A549 (cell line): ENCODE data around the gene FER1L5. TPM values are rescaled to one million over a fixed set of nuclear protein-coding genes. Genes with fewer than 3 reads are reported as not detected.

Experiments used
- ATAC-seq, 2 experiments: fragments of 200-7000 bp in 1 of 2; fragments of >200 bp in 1 of 2; cut with Nextera tagmentation in 1 of 2; cut with Tn5 transposase in 1 of 2; 3 replicates each; pipeline versions ENCODE4 v1.8.0 to v1.9.1; 2018 to 2020; ENCODE audit warnings: mild to moderate bottlenecking in 1 of 2, moderate library complexity in 1 of 2
- CTCF ChIA-PET: fragments of 300-600 bp; sonication (Branson Sonifier 250); formaldehyde crosslinking; extraction: SDS; loops from one replicate; lab custom pipeline; 2021; ENCODE audit warnings: antibody characterized with exemption, inconsistent platforms; lab: Yijun Ruan, JAX
- POLR2A ChIA-PET: fragments of 350-600 bp; formaldehyde crosslinking; extraction: SDS; loops from one replicate; lab custom pipeline; 2021; ENCODE audit warnings: antibody characterized with exemption, inconsistent platforms; lab: Yijun Ruan, JAX
- DNase-seq, 2 experiments: peaks; one replicate each; pipeline versions ENCODE4 v3.0.0 to v3.0.0-alpha.2; 2011 to 2016; ENCODE audit warnings: low read depth in 1 of 2, low spot score in 1 of 2
- FAIRE-seq: peaks from 2 replicates; lab custom pipeline; 2011; peaks lifted over from hg19 to GRCh38; lab: Jason Lieb, UNC
- H3K27ac ChIP-seq, 2 experiments: fragments of >200 bp; sonication (Bioruptor Twin); formaldehyde crosslinking; 3 replicates each; pipeline ENCODE4 v1.5.1; 2016 to 2017
- H3K4me1 ChIP-seq: fragments of >200 bp; sonication (Bioruptor Twin); formaldehyde crosslinking; 3 replicates; pipeline ENCODE4 v1.6.1; 2016
- H3K4me2 ChIP-seq: fragments of >200 bp; sonication (Bioruptor Twin); formaldehyde crosslinking; 3 replicates; pipeline ENCODE4 v1.6.1; 2016
- H3K4me3 ChIP-seq: fragments of >200 bp; sonication (Bioruptor Twin); formaldehyde crosslinking; 3 replicates; pipeline ENCODE4 v1.5.1; 2016
- H3K9me3 ChIP-seq: fragments of >200 bp; sonication (Bioruptor Twin); formaldehyde crosslinking; 3 replicates; pipeline ENCODE4 v1.6.1; 2016
- EHF ChIP-seq: fragments of 250-450 bp; sonication (Bioruptor Pico); IDR thresholded peaks from 2 replicates; pipeline ENCODE4 v1.5.0; 2020; ENCODE audit warnings: mild to moderate bottlenecking
- ESRRA ChIP-seq: fragments of 150-350 bp; IDR thresholded peaks from 2 replicates; pipeline ENCODE4 v1.6.1; 2014; ENCODE audit warnings: mild to moderate bottlenecking, low read length, borderline replicate concordance
- HEYL ChIP-seq: fragments of 250-450 bp; sonication (Bioruptor Pico); IDR thresholded peaks from 2 replicates; pipeline ENCODE4 v1.8.0; 2021; ENCODE audit warnings: mild to moderate bottlenecking, moderate library complexity
- HMGXB4 ChIP-seq: fragments of 250-450 bp; sonication (Bioruptor Pico); IDR thresholded peaks from 2 replicates; pipeline ENCODE4 v1.5.0; 2021; ENCODE audit warnings: mild to moderate bottlenecking, moderate library complexity, borderline replicate concordance
- KDM5A ChIP-seq: fragments of 200-600 bp; sonication (generic); IDR thresholded peaks from 2 replicates; pipeline ENCODE4 v1.6.1; 2016; ENCODE audit warnings: antibody characterized with exemption, mild to moderate bottlenecking
- PBX3 ChIP-seq: IDR thresholded peaks from 2 replicates; pipeline ENCODE4 v1.6.1; 2012
- PHF8 ChIP-seq: fragments of 200-600 bp; sonication (generic); IDR thresholded peaks from 2 replicates; pipeline ENCODE4 v1.6.1; 2016; ENCODE audit warnings: low read depth, mild to moderate bottlenecking, antibody characterized with exemption, moderate library complexity, borderline replicate concordance
- RAD21 ChIP-seq, 2 experiments: fragments of >200 bp in 1 of 2; sonication (Bioruptor Twin) in 1 of 2; formaldehyde crosslinking in 1 of 2; IDR thresholded peaks in 1 of 2; conservative IDR thresholded peaks in 1 of 2; 2 replicates in 1 of 2; 3 replicates in 1 of 2; pipeline ENCODE4 v1.6.1; 2012 to 2018; ENCODE audit warnings: inconsistent platforms in 1 of 2
- REST ChIP-seq: fragments of 200-600 bp; sonication (generic); IDR thresholded peaks from 2 replicates; pipeline ENCODE4 v1.6.1; 2016; ENCODE audit warnings: antibody characterized with exemption, mild to moderate bottlenecking, moderate library complexity
- TFCP2L1 ChIP-seq: fragments of 250-450 bp; sonication (Bioruptor Pico); IDR thresholded peaks from 2 replicates; pipeline ENCODE4 v1.5.0; 2021; ENCODE audit warnings: mild to moderate bottlenecking
- ZFP36 ChIP-seq: fragments of 450-650 bp; IDR thresholded peaks from 2 replicates; pipeline ENCODE4 v1.6.1; 2014; ENCODE audit warnings: borderline replicate concordance; ENCODE audit not compliant: partially characterized antibody
- WGBS: methylation state at CpG from one replicate; pipeline ENCODE4 v1.1.6; 2017; ENCODE audit errors: missing lambda C conversion rate; 5-methylcytosine and 5-hydroxymethylcytosine counted together
- polyA plus RNA-seq, 4 experiments: library from polyadenylated mRNA; depleted of rRNA in 3 of 4; stranded (reverse); fragments of >200 nt; fragmentation: RNase III in 1 of 4; extraction: RNeasy Plus Mini Kit Qiagen cat#74134 plus additional on column Dnase treatment in 1 of 4; gene quantifications; 2 replicates in 3 of 4; 3 replicates in 1 of 4; pipeline ENCODE4 v1.2.3, GENCODE V29; 2011 to 2017

Gene FER1L5
- polyA plus RNA-seq, 2 of the 4 experiments (the other 2 are of a cell fraction), result 0.01 TPM; not detected in 1

- TF ChIP-seq HMGXB4 (CRISPR knock-in tag) (no peak), PHF8 (0 out of 2 replicates have a peak, but pooled peaks have one; percentile 45), EHF (CRISPR knock-in tag) (no peak), RAD21 (conservative IDR thresholded peaks at IDR 0.05 in 1 of 2, IDR thresholded peaks at IDR 0.05 in 1 of 2) (peak; percentile 28 to 47; a peak in 4 of 5 replicates), HEYL (0 out of 2 replicates have a peak, but pooled peaks have one; percentile 54), TFCP2L1 (CRISPR knock-in tag) (peak; percentile 60; the same call in 1 of the 2 replicates)
These were observed 4.1 kb upstream of the FER1L5 start, which contains the start of gene KANSL3 (continued) for GRCh38 chr2:96638144-96639121.

- ATAC-seq (no peak), DNase-seq (no peak), FAIRE-seq (no peak)
- no peak for TF ChIP-seq HMGXB4 (CRISPR knock-in tag)
- TF ChIP-seq PBX3, result no peak
- TF ChIP-seq REST, result no peak
- TF ChIP-seq ESRRA, result no peak
- no peak for TF ChIP-seq ZFP36
- no peak for TF ChIP-seq RAD21 (conservative IDR thresholded peaks at IDR 0.05 in 1 of 2, IDR thresholded peaks at IDR 0.05 in 1 of 2)
- TF ChIP-seq KDM5A, result no peak
- Histone ChIP-seq H3K9me3 (no peaks in the 10 kb centered on the region), H3K4me1 (no peaks in the 10 kb centered on the region), H3K27ac (no peak overlapping the region), H3K4me2 (no peak overlapping the region), H3K4me3 (no peak overlapping the region)
- CTCF ChIA-PET, result interaction anchor here (1.3 to 1.9 kb wide), 2 partner anchors 98 to 113 kb away, joined by 3 to 6 read pairs; partner anchors contain the start of gene CNNM4
- POLR2A ChIA-PET, result no interaction called here
- WGBS, result 96% methylated on average over 6 of the region's 6 CpGs
These were observed 5.1 kb downstream of the FER1L5 start for GRCh38 chr2:96647681-96648080.
